GM21360 (cell line): Measurements from ENCODE around the gene OR10P1.

Experiments used
- ATAC-seq: cut with Tn5 transposase; IDR thresholded peaks from one replicate; pipeline ENCODE4 v1.9.1; 2021; ENCODE audit warnings: mild to moderate bottlenecking, moderate library complexity; ENCODE audit not compliant: unreplicated experiment

The OR10P1 gene

DNA sequence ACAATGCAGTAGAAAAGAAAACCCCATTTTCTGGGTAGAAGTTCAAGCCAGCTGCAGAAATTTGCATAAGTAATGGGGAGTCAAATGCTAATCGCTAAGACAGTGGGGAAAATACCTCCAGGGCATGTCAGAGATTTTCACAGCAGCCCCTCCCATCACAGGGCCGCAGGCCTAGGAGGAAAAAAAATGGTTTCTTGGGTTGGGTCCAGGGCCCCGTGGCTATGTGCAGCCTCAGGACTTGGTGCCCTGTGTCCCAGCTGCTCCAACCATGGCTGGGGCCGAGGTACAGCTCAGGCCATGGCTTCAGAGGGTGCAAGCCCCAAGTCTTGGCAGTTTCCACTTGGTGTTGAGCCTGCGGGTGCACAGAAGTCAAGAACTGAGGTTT lies 14.6 kb downstream of the OR10P1 start:
- no peak for ATAC-seq

DNA sequence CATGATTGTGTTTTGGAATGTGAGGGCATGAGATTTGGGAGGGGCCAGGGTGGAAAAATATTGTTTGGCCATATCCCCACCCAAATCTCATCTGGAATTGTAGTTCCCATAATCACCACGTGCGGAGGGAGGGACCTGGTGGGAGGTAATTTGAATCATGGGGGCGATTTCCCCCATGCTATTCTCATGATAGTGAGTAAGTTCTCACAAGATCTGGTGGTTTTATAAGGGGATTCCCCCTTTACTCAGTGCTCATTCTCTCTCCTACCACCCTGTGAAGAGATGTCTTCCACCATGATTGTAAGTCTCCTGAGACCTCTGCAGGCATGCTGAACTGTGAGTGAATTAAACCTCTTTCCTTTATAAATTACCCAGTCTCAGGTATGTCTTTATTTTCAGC lies 15.7 kb downstream of the OR10P1 start:
- no peak for ATAC-seq

DNA sequence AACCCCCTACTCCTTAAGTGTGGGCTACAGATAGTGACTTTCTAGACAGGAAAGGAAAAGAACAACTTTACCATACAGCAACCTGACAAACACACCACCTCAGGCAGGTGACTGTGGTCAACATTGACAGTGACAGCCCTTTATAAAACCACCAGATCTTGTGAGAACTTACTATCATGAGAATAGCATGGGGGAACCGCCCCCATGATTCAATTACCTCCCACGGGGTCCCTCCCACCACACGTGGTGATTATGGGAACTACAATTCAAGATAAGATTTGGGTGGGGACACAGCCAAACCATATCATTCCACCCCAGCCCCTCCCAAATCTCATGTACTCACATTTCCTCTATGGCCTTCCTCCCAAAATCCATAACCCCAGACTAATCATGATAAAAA lies 16.3 kb downstream of the OR10P1 start:
- no peak for ATAC-seq

DNA sequence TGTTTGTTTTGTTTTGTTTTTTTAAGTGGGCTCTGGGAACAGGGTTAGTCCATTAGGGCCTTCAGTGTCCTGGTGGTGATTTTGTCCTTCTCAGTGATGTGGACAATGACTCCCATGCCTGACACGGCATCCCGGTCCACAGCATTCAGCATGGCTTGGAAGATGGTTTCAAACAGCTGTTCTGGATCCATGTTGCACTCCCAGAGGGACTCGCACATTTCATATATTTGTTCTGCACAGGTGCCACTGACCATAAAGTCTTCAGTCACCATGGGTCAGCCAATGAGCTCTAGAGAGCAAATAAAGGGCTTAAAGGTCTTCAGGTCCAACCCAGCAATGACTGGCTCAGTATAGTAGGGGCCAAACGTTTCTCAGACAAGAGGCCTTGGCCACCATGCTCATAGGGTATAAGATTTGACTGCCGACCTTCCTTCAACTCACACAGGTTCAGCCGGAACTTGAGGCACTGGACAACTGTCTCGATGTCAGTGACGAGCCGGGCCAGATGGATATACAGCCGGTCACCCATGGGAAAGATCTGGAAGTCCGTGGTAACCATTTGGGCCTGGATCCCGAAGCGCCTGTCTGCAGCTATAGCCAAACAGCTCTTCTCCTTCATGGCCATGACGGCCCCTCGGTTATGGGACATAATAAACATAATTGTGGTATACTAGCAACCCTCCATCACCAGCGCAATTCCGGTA lies 18.0 kb downstream of the OR10P1 start:
- no peak for ATAC-seq

DNA sequence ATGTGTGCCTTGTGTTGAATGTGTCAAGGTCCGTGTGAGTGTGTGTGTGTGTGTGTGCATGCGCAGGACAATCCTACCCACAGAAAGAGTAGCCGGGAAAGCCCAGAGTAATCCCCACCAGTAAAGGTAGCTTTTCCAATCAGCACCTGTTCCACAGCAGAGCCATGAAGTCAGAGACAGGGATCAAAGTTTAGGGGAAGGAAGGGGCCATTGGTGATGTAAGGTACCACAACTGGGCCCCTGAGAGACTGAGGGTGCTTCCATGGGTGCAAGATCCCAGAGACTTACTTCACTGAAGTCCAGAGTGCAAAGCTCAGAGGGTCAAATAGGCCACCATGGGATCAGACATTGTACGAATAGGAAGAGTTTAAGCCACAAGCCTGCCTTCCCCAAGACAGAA lies 20.5 kb downstream of the OR10P1 start:
- no peak for ATAC-seq

DNA sequence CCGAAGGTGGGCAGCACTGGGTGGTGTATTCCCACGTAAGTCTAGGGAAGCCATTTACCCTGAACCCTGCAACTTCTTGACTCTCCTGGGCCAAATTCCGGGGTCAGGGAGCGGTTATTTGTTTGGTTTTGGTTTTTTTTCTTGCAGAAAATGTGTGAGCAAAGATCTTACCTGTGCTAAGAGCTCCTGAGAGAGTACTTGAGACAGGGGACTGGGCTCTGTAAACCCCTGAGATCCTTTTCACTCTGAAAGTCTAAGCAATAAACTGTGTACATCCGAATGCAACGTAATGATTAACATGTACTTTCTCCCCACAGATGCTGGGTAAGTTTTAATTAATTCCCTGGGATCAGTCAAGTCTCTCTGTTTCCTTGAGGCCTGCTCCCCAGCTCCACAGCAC lies 21.5 kb downstream of the OR10P1 start:
- no peak for ATAC-seq

DNA sequence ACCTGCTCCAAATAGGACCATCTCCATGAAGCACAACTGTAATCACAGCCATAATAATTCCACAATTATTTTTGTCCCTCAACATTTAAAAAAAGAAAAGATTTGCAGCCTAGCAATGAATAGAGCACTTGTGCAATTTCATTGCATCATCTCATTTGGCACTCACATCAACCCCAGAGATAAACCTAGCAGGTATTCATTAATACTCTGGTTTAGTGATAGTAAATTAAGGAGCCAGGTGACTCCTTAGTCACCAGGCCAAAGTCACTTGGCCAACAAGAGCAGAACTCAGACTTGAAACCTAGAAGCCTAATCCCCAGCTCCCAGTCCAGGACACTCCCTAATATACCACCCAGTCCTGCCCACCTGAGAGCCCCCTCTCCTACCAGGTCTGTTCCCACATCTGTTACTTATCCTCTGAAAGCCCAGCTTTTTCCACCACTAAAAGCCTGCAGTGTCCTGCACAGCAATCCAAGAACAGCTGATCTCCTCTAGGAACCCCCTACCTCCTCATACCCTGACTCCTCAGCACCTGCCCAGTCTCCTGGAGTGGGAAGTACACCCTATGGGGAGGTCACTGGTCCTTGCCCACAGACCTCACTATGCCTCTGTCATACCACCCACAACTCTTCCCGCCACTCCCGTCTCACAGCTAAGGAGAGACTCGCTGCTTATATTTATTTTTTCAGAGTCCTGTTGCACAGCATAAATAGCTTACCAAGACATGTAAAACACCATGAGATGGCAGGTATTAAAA lies 22.1 kb downstream of the OR10P1 start:
- ATAC-seq = no peak

DNA sequence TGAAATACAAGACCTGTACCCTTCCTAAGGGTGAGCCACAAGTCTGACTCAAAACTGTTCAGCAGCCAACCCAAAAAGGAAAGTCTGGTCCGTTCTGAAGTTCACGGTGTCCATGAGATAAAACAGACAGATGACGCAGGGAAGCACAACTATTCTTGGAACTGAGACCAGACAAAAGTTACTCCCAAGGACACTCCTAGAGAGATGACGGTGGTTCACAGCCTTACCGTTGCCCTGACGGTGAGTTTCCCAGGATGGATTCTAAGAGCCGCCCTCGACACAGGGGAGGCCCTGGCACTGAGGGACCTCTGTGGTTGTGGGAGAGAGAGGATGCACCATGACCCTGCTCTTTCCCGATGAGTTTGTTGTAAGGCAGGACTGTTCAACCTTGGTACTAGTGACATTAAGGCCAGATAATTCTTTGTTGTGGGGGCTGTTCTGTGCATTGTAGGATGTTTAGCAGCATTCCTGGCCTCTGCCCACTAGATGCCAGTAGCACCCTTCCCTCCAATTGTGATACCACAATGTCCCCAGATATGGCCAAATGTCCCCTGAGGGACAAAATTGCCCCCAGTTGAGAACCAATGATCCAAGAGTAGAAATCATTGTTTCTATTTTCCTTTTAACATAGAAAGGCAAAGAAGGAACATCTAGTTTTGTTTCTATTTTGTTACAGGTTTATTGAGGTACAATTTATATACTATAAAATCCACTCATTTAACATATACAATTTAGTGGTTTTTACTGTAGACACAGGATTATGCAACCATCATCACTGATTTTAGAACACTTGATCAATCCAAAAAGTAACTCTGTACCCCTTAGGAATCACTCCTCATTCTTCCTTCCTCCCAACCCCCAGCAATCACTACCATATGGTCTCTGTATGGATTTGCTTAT lies 23.0 kb downstream of the OR10P1 start:
- ATAC-seq = no peak

DNA sequence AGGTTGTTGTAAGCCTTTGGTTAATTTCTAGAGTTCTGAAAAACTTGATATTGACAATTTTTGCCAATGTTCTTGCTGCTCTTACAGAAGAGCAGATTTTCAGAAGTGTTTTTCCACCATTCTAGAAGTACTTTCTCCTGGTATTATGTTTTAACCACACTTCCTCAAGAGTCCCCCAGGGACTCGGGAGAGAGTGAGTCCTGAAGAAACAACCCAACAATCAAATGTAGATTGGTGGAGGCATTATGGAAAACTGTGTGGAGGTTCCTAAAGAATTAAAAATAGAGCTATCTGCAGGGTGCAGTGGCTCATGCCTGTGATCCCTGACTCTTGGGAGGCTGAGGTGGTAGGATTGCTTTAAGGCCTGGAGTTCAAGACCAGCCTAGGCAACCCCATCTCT lies 26.7 kb downstream of the OR10P1 start:
- ATAC-seq = no peak

DNA sequence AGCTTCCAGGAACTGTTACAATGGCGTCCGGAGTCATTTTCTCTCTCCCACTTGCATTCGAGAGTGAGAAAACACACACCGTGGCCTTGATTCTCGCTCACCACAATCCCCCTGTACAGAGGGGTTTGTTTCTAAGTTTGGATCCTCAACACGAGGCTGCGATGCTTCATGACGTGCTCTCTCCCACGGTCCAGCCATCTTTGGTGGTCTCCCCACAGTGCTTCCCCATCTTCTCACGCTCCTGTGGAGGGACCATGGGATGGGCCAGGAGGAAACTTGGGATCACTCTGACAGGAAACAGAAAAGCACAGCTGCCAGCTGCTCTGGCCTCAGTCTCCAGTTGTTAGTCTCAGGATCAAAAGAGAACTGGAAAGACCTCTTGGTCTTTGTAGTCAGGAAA lies 28.1 kb downstream of the OR10P1 start:
- ATAC-seq = no peak

DNA sequence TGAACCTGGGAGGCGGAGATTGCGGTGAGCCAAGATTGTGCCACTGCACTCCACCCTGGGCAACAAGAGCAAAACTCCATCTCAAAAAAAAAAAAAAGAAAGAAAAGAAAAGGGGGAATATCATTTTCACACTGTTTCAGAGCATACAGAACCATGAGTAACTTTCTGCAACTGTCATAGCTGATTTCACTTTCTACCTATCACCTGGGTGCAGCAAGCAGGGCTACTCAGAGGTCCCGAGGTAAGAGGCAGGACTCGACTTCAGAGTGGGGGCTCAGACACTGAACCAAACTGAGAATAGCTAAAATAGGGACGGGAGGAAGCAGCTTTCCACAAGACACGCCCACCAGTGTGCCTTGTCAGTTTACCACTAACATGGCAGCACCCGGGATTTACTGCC lies 29.8 kb downstream of the OR10P1 start:
- ATAC-seq = no peak

DNA sequence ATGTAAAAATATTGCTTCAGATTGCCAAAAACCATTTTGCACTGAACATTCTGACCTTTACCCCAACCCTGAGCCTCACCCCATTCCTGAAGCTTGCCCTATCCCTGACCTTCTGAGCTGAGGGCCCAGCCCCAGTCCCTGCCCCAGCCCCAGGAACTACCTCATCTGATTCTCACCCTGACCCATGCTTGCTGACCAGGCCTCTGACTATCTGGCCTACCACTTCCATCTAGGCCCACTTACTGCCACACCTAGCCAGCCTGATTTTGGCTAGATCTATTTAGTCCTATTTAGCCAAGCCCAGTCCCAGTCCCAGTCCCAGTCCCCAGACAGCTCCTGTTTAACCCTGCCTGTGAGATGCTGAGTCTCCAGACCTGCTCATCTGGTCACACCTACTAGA lies 33.6 kb downstream of the OR10P1 start:
- ATAC-seq = no peak

DNA sequence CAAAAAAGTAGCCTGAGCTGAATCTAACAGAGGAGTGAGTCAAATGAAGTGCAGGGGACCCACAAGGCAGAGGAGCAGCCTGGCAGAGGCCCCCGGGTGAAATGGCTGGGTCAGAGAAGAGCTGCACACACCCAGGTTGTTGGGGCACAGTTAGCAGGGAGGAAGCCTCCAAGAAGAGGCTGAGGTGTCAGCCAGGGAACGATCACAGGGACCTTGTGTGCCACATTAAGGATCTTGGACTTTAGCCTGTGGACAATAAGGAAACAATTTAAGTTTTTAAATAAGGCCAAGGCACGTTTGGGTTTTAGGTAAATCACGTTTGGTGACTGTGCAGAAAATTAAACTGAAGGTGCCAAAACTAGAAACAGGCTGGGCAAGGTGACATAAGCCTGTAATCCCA lies 35.1 kb downstream of the OR10P1 start:
- ATAC-seq = no peak

DNA sequence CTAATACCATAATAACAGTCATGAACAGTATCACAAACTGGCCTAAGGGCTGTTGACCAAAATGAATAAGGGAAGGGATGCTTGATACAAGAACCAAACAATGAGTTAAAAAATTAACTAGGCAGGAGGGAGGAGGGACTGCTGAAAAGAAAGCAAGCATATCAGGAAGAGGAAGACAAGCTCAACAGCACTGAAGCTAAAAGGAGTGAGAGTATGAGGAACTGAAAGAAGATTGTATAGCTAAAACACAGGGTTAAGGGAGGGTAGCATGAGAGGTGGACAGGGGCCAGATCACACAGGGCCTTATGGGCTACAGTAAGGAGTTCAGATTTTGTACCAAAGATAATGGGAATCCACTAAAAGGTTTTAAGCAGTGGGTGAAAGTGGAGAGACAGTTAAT lies 36.9 kb downstream of the OR10P1 start:
- ATAC-seq = peak; percentile 99

DNA sequence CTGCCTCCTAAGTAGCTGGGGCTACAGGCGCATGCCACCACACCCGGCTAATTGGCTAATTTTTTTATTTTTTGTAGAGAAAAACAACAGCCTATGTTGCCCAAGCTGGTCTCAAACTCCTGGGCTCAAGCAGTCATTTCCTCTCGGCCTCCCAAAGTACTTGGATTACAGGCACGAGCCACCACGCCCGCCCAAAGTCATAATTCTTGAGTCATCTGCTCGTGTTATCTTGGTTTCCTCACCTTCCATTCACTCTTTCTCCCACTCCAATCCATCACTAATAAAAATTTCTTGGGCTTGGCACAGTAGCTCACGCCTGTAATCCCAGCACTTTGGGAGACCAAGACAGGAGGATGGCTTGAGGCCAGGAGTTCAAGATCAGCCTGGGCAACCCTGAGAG lies 39.0 kb downstream of the OR10P1 start:
- no peak for ATAC-seq

DNA sequence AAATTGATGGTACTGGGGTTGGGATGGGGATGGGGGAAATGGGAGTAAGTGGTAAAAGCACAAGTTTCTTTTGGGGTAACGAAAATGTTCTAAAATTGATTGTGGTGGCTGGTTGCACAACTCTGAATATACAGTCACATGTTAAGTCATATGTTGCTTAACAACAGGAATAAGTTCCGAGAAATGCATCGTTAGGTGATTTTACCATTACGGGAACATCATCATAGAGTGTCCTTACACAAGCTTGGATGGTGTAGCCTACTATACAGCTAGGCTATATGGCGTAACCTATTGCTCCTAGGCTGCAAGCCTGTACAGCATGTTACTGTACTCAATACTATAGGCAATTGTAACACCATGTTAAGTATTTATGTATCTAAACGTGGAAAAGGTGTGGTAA lies 40.0 kb downstream of the OR10P1 start:
- ATAC-seq = no peak

DNA sequence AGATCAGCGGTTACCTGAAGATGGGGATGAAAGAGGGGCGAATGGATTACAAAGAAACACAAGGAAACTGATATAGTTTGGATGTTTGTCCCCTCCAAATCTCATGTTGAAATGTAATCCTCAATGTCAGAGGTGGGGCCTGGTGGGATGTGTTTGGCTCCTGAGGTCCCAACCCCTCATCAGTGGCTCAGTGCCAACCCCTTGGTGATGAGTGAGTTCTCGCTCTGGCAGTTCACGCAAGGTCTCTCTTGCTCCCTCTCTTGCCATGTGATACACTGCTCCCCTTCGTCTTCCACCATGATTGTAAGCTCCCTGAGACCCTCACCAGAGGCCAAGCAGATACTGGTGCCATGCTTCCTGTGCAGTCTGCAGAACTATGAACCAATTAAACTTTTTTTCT lies 43.0 kb downstream of the OR10P1 start:
- no peak for ATAC-seq

DNA sequence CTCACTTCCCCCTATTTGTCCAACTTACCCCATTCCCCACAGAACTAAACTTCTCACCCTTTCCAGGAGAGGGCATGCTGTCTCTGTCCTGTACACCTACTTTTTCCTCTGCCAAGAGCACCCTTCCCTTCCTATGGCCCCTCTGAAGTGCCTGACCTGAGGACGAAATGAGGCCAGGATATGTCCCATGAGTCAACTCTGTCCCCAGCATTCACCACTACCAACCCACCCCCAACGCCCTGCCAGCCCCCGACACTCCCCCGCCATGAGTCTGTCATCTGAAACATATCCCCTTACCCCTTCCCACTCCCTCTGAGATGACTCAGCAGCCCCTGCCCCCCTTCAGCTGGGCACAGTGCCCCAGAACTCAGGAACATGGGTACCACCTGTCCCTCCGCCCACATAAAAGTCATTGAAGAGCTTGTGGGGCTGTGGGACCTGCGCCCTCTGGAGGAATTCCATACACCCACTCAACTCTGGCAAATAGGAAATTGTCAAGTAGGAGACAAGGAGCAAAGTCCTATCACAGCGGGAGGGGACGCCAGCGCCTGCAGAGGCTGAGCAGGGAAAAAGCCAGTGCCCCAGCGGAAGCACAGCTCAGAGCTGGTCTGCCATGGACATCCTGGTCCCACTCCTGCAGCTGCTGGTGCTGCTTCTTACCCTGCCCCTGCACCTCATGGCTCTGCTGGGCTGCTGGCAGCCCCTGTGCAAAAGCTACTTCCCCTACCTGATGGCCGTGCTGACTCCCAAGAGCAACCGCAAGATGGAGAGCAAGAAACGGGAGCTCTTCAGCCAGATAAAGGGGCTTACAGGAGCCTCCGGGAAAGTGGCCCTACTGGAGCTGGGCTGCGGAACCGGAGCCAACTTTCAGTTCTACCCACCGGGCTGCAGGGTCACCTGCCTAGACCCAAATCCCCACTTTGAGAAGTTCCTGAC lies 44.7 kb downstream of the OR10P1 start:
- ATAC-seq = no peak

DNA sequence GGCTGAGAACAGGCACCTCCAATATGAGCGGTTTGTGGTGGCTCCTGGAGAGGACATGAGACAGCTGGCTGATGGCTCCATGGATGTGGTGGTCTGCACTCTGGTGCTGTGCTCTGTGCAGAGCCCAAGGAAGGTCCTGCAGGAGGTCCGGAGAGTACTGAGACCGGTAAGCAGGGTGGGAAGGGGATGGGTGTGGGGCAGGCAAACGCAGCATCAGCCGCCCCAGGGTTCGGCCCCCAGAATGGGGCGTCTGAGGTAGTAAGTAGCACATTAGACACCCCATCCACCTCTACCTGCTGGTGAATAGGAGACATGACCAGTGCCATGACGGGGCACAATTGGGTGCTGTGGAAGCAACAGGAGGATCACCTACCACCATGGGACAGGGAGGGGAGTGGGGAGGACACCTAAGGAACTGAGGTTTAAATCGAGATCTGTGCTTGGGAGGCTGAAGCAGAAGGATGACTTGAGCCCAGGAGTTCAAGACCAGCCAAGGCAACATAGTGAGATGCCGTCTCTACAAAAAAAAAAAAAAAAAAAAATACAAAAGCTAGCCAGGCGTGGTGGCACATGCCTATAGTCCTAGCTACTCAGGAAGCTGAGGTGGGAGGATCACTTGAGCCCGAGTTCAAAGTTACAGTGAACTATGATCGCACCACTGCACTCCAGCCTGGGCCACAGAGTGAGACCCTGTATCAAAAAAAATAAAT lies 45.5 kb downstream of the OR10P1 start:
- ATAC-seq = no peak

DNA sequence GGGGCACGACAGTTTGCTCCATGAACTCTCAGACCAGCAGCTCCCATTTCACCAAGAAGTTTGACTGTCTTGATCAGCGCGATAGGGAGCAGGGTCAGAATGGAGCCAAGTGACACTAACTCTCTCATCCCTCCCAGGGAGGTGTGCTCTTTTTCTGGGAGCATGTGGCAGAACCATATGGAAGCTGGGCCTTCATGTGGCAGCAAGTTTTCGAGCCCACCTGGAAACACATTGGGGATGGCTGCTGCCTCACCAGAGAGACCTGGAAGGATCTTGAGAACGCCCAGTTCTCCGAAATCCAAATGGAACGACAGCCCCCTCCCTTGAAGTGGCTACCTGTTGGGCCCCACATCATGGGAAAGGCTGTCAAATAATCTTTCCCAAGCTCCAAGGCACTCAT lies 47.0 kb downstream of the OR10P1 start:
- ATAC-seq = no peak
